ENCODE data around the gene PCSK5. TPM values are rescaled to one million over a fixed set of nuclear protein-coding genes. Genes with fewer than 3 reads are reported as not detected.

The PCSK5 gene
- total and polyA plus RNA-seq, 2 of the 8 experiments (the other 6 are each of a cell fraction or from before 2014, with no cell fraction given), result 5.5 to 10.7 TPM

DNA sequence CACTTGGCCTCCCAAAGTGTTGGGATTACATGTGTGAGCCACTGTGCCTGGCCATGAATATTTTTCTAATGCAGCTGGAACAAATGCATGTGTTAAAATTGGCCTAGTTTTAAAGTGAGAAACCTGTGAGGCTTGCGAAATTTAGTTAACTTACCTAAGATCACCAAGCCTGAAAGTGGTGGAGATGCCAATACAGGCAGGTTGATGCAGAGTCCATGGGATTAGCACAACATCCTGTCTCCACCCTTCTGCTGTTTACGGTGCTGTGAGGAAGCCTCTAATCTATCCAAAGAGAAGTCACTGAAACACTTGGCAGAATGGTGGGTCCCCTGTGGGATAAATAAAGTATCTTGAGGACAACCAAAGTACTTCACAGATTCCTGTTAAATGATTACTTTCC, 98.2 kb downstream of the PCSK5 start (continued):
- TF ChIP-seq NANOG (IDR thresholded peaks at IDR 0.05; ENCODE audit: insufficient read depth, low read depth, low read length, poor library complexity, severe bottlenecking), result no peak
- no peak for TF ChIP-seq EGR1 (IDR thresholded peaks at IDR 0.05; ENCODE audit: borderline replicate concordance, low read depth, low read length)
- TF ChIP-seq RNF2 (IDR thresholded peaks at IDR 0.05; ENCODE audit: borderline replicate concordance, low read depth, low read length, missing control alignments, poor library complexity, severe bottlenecking), result no peak
- TF ChIP-seq RAD21 (IDR thresholded peaks at IDR 0.05 in 1 of 2, conservative IDR thresholded peaks at IDR 0.05 in 1 of 2; ENCODE audit: low read depth in 2 of 2, low read length in 2 of 2), result no peak
- no peak for TF ChIP-seq TCF12 (IDR thresholded peaks at IDR 0.05; ENCODE audit: low read depth, low read length)
